ENCODE measurements around the gene SPNS3. TPM values are rescaled to one million over a fixed set of nuclear protein-coding genes. Genes with fewer than 3 reads are reported as not detected.

Gene SPNS3
- total and polyA plus RNA-seq, 2 of the 4 experiments (the other 2 are of a cell fraction): 0.18 TPM; not detected in 1

DNA sequence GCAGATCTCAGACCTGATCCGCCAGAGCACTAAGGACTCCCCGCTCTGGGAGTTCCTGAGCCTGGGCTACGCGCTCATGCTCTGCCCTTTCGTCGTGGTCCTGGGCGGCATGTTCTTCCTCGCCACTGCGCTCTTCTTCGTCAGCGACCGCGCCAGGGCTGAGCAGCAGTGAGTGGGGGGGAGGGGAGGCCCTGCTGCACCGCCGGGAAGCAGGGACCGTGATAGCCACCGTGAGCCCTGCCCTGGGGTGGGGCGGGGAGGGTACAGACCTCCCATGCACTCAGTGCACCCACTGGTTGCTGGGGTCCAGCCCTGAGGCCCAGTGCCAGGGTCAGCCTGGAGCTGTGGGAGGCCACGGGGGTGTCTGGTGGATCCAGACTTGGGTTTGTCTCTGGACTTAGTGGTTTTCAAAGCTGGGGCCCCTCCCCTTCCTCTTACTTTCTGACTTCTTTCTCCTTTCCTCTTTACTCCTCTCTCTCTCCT is 102.6 kb downstream of the SPNS3 start:
- peak; percentile 27 for ATAC-seq (ENCODE audit: low read depth)

More for the DNA sequence above, 102.6 kb downstream of the SPNS3 start:
- Histone ChIP-seq H2AK9ac (replicated peaks; ENCODE audit: low read depth, low read length, poor library complexity) (no peak overlapping the region), H3K79me1 (ENCODE audit: low read depth in 1 of 2, low read length in 2 of 2) (no peaks in the 10 kb centered on the region), H2BK15ac (ENCODE audit: low read depth, low read length) (no peak overlapping the region), H3K27me3 (ENCODE audit: control insufficient read depth, insufficient read depth, low read length) (peaks cover 6% of the 10 kb centered on the region; the same call in 1 of the 2 replicates), H4K5ac (ENCODE audit: low read depth, low read length) (no peak overlapping the region; the same call in 1 of the 2 replicates), H3K4me2 (ENCODE audit: low read depth, low read length) (peak overlapping the region; percentile 33; the same call in 1 of the 2 replicates), H3K18ac (ENCODE audit: low read depth, low read length) (no peak overlapping the region), H3K23ac (ENCODE audit: low read depth, low read length) (no peak overlapping the region), H3K4me3 (ENCODE audit: insufficient read depth, low read depth, low read length) (no peak overlapping the region), H3K56ac (ENCODE audit: extremely low read depth, insufficient read depth, low read length) (no peak overlapping the region), H4K8ac (ENCODE audit: low read depth in 2 of 2, low read length in 2 of 2) (no peak overlapping the region), H3K36me3 (ENCODE audit: control insufficient read depth, insufficient read depth, low read length) (peaks cover 24% of the 10 kb centered on the region), H3K9me1 (ENCODE audit: insufficient read depth, low read length) (no peaks in the 10 kb centered on the region), H2BK5ac (ENCODE audit: low read depth, low read length, poor library complexity, severe bottlenecking) (no peak overlapping the region), H3K4me1 (ENCODE audit: control insufficient read depth, insufficient read depth, low read length) (peaks cover 3% of the 10 kb centered on the region; the same call in 1 of the 2 replicates), H3K27ac (ENCODE audit: insufficient read depth, low read length) (no peak overlapping the region), H2BK120ac (ENCODE audit: low read depth, low read length) (no peak overlapping the region), H3K4ac (ENCODE audit: low read depth, low read length) (no peak overlapping the region), H3K9ac (ENCODE audit: low read depth, low read length) (no peak overlapping the region), H4K20me1 (ENCODE audit: insufficient read depth, low read length) (peaks cover 9% of the 10 kb centered on the region), H2BK20ac (ENCODE audit: low read depth, low read length) (no peak overlapping the region), H3K14ac (replicated peaks; ENCODE audit: low read depth, low read length) (no peak overlapping the region), H2AK5ac (ENCODE audit: low read depth, low read length) (no peak overlapping the region), H2AFZ (replicated peaks; ENCODE audit: low read length, poor library complexity) (no peak overlapping the region), H4K91ac (ENCODE audit: insufficient read depth, low read depth, low read length) (no peak overlapping the region), H3K9me3 (ENCODE audit: control insufficient read depth, insufficient read depth, low read length) (no peaks in the 10 kb centered on the region)
- dilution Hi-C loops (cut with HindIII; ENCODE audit: low sequenced_read_pairs, unreplicated experiment) (no loop called here), in situ Hi-C loops (cut with MboI; ENCODE audit: low sequenced_read_pairs) (no loop called here), intact Hi-C loops (cut with micrococcal nuclease) (loop anchor here (5.0 kb wide), 1 partner anchor 114 kb away; no protein-coding TSS in a partner anchor)
- no TSS peak for BruUV-seq (replicated peaks)
- TF ChIP-seq POLR2A (IDR thresholded peaks at IDR 0.05; ENCODE audit: low read depth, low read length): no peak
- TF ChIP-seq, protein P1, sequence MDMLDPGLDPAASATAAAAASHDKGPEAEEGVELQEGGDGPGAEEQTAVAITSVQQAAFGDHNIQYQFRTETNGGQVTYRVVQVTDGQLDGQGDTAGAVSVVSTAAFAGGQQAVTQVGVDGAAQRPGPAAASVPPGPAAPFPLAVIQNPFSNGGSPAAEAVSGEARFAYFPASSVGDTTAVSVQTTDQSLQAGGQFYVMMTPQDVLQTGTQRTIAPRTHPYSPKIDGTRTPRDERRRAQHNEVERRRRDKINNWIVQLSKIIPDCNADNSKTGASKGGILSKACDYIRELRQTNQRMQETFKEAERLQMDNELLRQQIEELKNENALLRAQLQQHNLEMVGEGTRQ (IDR thresholded peaks at IDR 0.05; ENCODE audit: low read depth, low read length): no peak
- no peak for TF ChIP-seq RCOR1 (IDR thresholded peaks at IDR 0.05; ENCODE audit: insufficient replicate concordance, low read length)
- TF ChIP-seq BHLHE40 (IDR thresholded peaks at IDR 0.05; ENCODE audit: low read depth, low read length): no peak
- ChIA-PET CTCF (no interaction called here), POLR2A (ENCODE audit: unreplicated experiment) (no interaction called here)
- no peak for DNase-seq
- 60% methylated on average over 3 of the region's 19 CpGs; no CpG with 5 or more reads in 1 of the 2 experiments for WGBS, 2 experiments (ENCODE audit: extremely low coverage in 2 of 2, insufficient read length in 1 of 2)

All from IMR-90 (cell line).